GM10248 (cell line): ENCODE results near the gene TLX1.

Experiments
- CTCF ChIA-PET: fragments of 300-600 bp; sonication (Branson Sonifier 250); formaldehyde crosslinking; extraction: SDS; loops from one replicate; lab custom pipeline; 2021; ENCODE audit warnings: antibody characterized with exemption; lab: Yijun Ruan, JAX
- POLR2A ChIA-PET: fragments of 350-650 bp; sonication (Branson Sonifier 250); formaldehyde crosslinking; extraction: SDS; loops from one replicate; lab custom pipeline; 2020; ENCODE audit warnings: antibody characterized with exemption; lab: Yijun Ruan, JAX
- DNase-seq: peaks from one replicate; pipeline ENCODE4 v3.0.0; 2012; ENCODE audit errors: extremely low spot score
- CTCF ChIP-seq: IDR thresholded peaks from 2 replicates; pipeline ENCODE4 v1.5.1; 2012; ENCODE audit warnings: mild to moderate bottlenecking, low read depth; ENCODE audit errors: extremely low read depth, missing control alignments, control extremely low read depth

TLX1 gene

GRCh38 chr10:101131962-101132635, 999 bp downstream of the TLX1 start:
- no peak for TF ChIP-seq CTCF
- ChIA-PET CTCF (interaction anchor here (1.1 to 4.3 kb wide), 3 partner anchors 10 to 87 kb away, joined by 3 to 32 read pairs (median 3); no protein-coding TSS in a partner anchor), POLR2A (no interaction called here)
- DNase-seq = no peak

- no peak for TF ChIP-seq CTCF
- CTCF ChIA-PET = interaction anchor here (1.1 to 4.3 kb wide), 2 partner anchors 9 to 86 kb away, joined by 3 to 32 read pairs; no protein-coding TSS in a partner anchor
- DNase-seq = no peak
- POLR2A ChIA-PET = no interaction called here
These were observed 1.8 kb downstream of the TLX1 start for GRCh38 chr10:101132636-101133473.

- no peak for TF ChIP-seq CTCF
- ChIA-PET POLR2A (no interaction called here), CTCF (interaction anchor here (0.8 to 4.3 kb wide), 4 partner anchors 8 to 84 kb away, joined by 3 to 32 read pairs (median 6); no protein-coding TSS in a partner anchor)
- no peak for DNase-seq
These were observed 2.6 kb downstream of the TLX1 start for GRCh38 chr10:101133489-101134298.

GRCh38 chr10:101134299-101135127, 3.4 kb downstream of the TLX1 start:
- no peak for TF ChIP-seq CTCF
- ChIA-PET POLR2A (no interaction called here), CTCF (interaction anchor here (0.8 to 4.3 kb wide), 4 partner anchors 7 to 85 kb away, joined by 3 to 32 read pairs (median 6); no protein-coding TSS in a partner anchor)
- DNase-seq = no peak

DNA sequence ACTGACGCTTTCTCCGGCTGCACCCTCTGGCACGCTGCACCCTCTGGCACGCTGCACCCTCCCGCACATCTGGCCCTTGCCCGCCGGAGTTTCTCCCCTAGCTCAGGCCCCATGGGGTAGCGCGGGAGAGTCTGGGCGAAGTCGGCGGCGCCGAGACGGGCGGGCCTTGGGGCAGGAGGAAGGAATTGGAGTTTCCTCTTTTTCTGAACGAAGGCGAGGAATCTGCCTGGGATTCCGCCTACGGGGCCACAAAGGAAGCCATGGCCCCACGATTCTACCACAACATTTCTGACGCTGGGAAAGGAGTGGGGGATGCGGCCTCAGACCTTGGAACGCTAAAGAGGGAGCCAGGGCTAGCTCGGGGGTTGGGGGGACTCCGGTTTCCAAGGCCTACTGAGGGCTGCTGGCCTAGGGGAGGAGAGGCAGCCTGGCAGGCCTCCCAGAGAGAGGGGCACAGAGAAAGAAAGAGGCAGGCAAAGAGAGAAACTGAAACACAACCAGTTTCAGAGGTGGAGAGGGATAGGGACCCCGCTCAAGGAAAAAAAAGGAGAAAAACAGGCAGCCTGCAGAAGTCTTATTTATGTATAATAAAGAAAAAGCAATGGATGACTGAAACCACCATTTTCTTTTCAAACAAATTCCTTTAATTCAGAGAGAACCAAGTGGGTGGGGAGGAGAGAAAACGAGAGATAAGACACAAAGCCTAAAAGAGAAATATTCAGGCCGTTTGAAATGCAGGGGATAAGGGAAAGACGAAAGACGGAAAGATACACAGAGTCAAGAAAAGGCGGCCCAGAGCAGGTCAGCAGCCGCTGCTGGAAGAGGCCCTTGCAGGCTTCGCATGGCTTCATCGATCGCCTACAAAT, 4.3 kb downstream of the TLX1 start:
- CTCF ChIA-PET = interaction anchor here (2.2 kb wide), 1 partner anchor 40 kb away, joined by 8 read pairs; no protein-coding TSS in a partner anchor
- TF ChIP-seq CTCF = no peak
- POLR2A ChIA-PET = no interaction called here

More for the DNA sequence above, 4.3 kb downstream of the TLX1 start:
- DNase-seq = no peak
